C4-2B (cell line): ENCODE data around the gene EMP2.
"Not testable (repeated sequence)": the region's sequence is repeated elsewhere in the genome, so short reads cannot be mapped to it uniquely, and the experiment has no call there.

Experiments used
- H3K27ac ChIP-seq: fragments of 450-650 bp; 2 replicates; pipeline ENCODE4 v1.5.1; 2017
- ZFX ChIP-seq: fragments of 450-650 bp; IDR thresholded peaks from 2 replicates; pipeline ENCODE4 v1.6.1; 2017
- TF ChIP-seq, protein P1 (sequence below): fragments of 450-650 bp; conservative IDR thresholded peaks from 2 replicates; pipeline ENCODE4 v1.5.1; 2017; ENCODE audit warnings: mild to moderate bottlenecking

EMP2 gene

GRCh38 chr16:10541366-10541765 is 39.0 kb downstream of the EMP2 start:
- no peak for TF ChIP-seq ZFX
- TF ChIP-seq, protein P1, sequence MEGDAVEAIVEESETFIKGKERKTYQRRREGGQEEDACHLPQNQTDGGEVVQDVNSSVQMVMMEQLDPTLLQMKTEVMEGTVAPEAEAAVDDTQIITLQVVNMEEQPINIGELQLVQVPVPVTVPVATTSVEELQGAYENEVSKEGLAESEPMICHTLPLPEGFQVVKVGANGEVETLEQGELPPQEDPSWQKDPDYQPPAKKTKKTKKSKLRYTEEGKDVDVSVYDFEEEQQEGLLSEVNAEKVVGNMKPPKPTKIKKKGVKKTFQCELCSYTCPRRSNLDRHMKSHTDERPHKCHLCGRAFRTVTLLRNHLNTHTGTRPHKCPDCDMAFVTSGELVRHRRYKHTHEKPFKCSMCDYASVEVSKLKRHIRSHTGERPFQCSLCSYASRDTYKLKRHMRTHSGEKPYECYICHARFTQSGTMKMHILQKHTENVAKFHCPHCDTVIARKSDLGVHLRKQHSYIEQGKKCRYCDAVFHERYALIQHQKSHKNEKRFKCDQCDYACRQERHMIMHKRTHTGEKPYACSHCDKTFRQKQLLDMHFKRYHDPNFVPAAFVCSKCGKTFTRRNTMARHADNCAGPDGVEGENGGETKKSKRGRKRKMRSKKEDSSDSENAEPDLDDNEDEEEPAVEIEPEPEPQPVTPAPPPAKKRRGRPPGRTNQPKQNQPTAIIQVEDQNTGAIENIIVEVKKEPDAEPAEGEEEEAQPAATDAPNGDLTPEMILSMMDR = no peak
- H3K27ac ChIP-seq = no peak overlapping the region

DNA sequence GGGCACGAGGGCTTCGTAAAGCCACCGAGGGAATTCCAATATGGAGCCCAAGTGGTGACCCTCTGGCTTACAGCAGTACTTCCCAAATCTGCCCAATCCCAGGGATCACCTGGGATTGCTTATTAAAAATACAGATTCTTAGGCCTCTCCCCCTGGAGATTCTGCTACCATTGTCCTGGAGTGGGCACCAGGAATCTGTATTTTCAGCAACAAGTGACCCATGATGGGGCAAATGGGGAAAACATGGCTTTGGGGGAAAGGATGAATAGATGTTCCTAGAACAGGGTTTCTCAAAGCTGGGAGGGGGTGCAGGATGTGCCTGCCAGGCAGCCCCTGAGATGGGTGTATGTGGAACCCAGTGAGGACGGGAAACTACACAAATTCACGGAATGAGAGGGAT is 40.6 kb downstream of the EMP2 start:
- TF ChIP-seq ZFX = no peak
- TF ChIP-seq, protein P1 = no peak
- H3K27ac ChIP-seq = no peak overlapping the region

- no peak overlapping the region for H3K27ac ChIP-seq
- TF ChIP-seq ZFX = no peak
- TF ChIP-seq, protein P1 = no peak
Measured at GRCh38 chr16:10539236-10539635, 41.2 kb downstream of the EMP2 start.

GRCh38 chr16:10538583-10538982 is 41.8 kb downstream of the EMP2 start:
- TF ChIP-seq, protein P1 = no peak
- no peak for TF ChIP-seq ZFX
- no peak overlapping the region for H3K27ac ChIP-seq

- TF ChIP-seq ZFX = no peak
- TF ChIP-seq, protein P1 = no peak
- H3K27ac ChIP-seq = no peak overlapping the region
Measured at GRCh38 chr16:10537946-10538345, 42.5 kb downstream of the EMP2 start.

GRCh38 chr16:10536814-10537389 is 43.5 kb downstream of the EMP2 start:
- H3K27ac ChIP-seq = no peak overlapping the region
- TF ChIP-seq ZFX = no peak
- TF ChIP-seq, protein P1 = no peak

DNA sequence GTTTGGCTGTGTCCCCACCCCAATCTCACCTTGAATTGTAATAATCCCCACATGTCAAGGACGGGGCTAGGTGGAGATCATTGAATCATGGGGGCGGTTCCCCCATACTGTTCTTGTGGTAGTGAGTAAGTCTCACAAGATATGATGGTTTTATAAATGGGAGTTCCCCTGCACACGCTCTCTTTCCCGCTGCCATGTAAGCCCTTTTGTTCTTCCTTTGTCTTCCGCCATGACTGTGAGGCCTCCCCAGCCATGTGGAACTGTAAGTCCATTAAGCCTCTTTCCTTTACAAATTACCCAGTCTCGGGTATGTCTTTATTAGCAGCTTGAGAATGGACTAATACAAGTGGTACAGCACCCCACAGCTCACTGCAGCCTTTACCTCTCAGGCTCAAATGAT is 44.1 kb downstream of the EMP2 start:
- H3K27ac ChIP-seq = not testable (repeated sequence)

DNA sequence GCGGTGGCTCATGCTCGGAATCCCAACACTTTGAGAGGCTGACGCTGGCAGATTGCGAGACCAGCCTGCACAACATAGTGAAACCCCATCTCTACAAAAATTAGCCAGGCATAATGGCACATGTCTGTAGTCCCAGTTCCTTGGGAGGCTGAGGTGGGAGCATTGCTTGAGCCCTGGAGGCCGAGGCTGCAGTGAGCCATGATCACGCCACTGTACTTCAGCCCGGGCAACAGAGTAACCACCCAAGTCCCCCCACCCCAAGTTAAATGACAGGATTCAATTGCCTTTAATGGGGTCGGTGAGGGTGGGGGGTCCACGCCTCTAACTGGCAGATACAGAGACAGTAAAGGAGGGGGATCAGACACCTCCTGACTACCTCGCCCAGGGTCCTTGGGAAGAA is 44.9 kb downstream of the EMP2 start:
- TF ChIP-seq, protein P1 = no peak
- TF ChIP-seq ZFX = no peak
- H3K27ac ChIP-seq = no peak overlapping the region
